Type B pancreatic cell (in vitro differentiated cells): ENCODE measurements around the gene CCZ1. TPM values are rescaled to one million over a fixed set of nuclear protein-coding genes. Genes with fewer than 3 reads are reported as not detected.
"Not testable (repeated sequence)": the region's sequence is repeated elsewhere in the genome, so short reads cannot be mapped to it uniquely, and the experiment has no call there.

Experiments
- DNase-seq: peaks from one replicate; pipeline ENCODE4 v3.0.0; 2021; ENCODE audit warnings: mixed read lengths; ENCODE audit not compliant: unreplicated experiment; ENCODE audit errors: extremely low spot score
- H3K27ac Mint-ChIP-seq: 2 replicates; pipeline ENCODE4 v1.8.0; 2021; ENCODE audit warnings: mild to moderate bottlenecking, mixed read lengths
- H3K27me3 Mint-ChIP-seq: 2 replicates; pipeline ENCODE4 v1.8.0; 2021; ENCODE audit warnings: mixed read lengths
- H3K36me3 Mint-ChIP-seq: 2 replicates; pipeline ENCODE4 v1.8.0; 2021; ENCODE audit warnings: mixed read lengths
- H3K4me1 Mint-ChIP-seq: one replicate; pipeline ENCODE4 v1.8.0; 2021; ENCODE audit warnings: mixed read lengths; ENCODE audit not compliant: unreplicated experiment
- H3K4me3 Mint-ChIP-seq: 2 replicates; pipeline ENCODE4 v1.8.0; 2021; ENCODE audit warnings: mild to moderate bottlenecking, mixed read lengths
- H3K9me3 Mint-ChIP-seq: 2 replicates; pipeline ENCODE4 v1.8.0; 2021; ENCODE audit warnings: mixed read lengths
- total RNA-seq: library from RNA; stranded (reverse); gene quantifications from 2 replicates; pipeline ENCODE4 v1.2.1, GENCODE V29; 2021; ENCODE audit warnings: low replicate concordance
- TF ChIP-seq, protein P1 (sequence below): fragments of 200-600 bp; sonication (generic); conservative IDR thresholded peaks from 2 replicates; pipeline ENCODE4 v1.5.0; 2021; ENCODE audit warnings: antibody characterized with exemption, mild to moderate bottlenecking

Gene CCZ1
- total RNA-seq, 1 donor from 2014 or later, result 82.6 TPM

DNA sequence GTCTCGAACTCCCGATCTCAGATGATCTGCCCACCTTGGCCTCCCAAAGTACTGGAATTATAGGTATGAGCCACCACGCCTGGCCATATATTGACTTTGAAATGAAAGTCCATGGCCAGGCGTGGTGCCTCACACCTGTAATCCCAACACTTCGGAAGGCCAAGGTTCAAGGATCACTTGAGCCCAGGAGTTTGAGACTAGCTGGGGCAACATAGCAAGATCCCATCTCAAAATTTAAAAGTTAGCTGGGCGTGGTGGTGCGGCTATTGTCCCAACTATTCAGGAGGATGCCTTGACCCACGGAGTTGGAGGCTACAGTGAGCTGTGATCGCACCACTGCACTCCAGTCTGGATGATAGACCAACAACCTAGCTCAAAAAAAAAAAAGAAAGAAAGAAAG is 6.0 kb upstream of the CCZ1 start:
- Mint-ChIP-seq H3K9me3 (no peaks in the 10 kb centered on the region), H3K27me3 (no peaks in the 10 kb centered on the region), H3K27ac (no peak overlapping the region), H3K4me1 (no peaks in the 10 kb centered on the region), H3K4me3 (no peak overlapping the region), H3K36me3 (no peaks in the 10 kb centered on the region)
- TF ChIP-seq, protein P1, sequence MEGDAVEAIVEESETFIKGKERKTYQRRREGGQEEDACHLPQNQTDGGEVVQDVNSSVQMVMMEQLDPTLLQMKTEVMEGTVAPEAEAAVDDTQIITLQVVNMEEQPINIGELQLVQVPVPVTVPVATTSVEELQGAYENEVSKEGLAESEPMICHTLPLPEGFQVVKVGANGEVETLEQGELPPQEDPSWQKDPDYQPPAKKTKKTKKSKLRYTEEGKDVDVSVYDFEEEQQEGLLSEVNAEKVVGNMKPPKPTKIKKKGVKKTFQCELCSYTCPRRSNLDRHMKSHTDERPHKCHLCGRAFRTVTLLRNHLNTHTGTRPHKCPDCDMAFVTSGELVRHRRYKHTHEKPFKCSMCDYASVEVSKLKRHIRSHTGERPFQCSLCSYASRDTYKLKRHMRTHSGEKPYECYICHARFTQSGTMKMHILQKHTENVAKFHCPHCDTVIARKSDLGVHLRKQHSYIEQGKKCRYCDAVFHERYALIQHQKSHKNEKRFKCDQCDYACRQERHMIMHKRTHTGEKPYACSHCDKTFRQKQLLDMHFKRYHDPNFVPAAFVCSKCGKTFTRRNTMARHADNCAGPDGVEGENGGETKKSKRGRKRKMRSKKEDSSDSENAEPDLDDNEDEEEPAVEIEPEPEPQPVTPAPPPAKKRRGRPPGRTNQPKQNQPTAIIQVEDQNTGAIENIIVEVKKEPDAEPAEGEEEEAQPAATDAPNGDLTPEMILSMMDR, result no peak
- no peak for DNase-seq

- not testable (repeated sequence) for H3K4me1 Mint-ChIP-seq, H3K36me3 Mint-ChIP-seq, DNase-seq, H3K9me3 Mint-ChIP-seq, H3K27me3 Mint-ChIP-seq
- H3K4me3 Mint-ChIP-seq, result peak overlapping the region; percentile 83
- peak overlapping the region; percentile 87 for H3K27ac Mint-ChIP-seq
These were observed 1.1 kb upstream of the CCZ1 start for GRCh38 chr7:5897369-5897919.

DNA sequence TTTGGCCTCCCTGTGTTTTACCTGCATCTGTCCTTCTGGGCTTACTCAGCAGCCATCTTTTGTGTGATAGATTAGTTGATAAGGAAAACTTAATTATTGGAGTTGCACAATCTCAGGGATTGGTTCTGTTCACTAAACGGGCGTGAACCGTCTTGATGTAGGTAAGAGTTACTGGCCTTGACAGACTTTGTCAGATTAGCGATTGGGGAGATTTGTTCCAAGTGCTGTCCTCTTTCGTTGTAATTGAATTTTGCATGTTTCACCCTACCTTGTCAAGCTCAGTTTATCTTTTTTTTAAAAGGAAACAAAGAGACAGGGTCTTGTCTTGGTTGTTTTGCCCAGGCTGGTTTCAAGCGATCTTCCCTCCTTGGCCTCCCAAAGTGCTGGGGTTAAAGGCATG is 4.5 kb downstream of the CCZ1 start:
- not testable (repeated sequence) for H3K27ac Mint-ChIP-seq, DNase-seq, H3K4me3 Mint-ChIP-seq, H3K4me1 Mint-ChIP-seq, H3K9me3 Mint-ChIP-seq, H3K36me3 Mint-ChIP-seq, H3K27me3 Mint-ChIP-seq

DNA sequence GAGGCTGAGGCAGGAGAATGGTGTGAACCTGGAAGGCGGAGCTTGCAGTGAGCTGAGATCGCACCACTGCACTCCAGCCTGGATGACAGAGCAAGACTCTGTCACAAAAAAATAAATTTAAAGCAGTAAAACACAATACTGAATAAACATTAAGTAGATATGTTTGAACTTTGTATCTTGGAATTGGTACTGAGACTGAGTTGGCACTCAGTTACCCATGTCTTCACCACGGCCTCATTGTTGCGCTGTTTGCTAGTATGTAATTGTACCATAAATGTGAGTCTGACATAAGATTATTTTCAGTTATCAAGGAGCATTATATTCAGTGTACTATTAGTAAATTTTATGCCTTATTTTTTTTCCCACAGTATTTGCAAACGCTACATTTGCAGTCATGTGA is 6.2 kb downstream of the CCZ1 start:
- H3K4me3 Mint-ChIP-seq, DNase-seq, H3K9me3 Mint-ChIP-seq, H3K27me3 Mint-ChIP-seq, H3K36me3 Mint-ChIP-seq, H3K27ac Mint-ChIP-seq, H3K4me1 Mint-ChIP-seq: not testable (repeated sequence)

GRCh38 chr7:5908835-5909234 is 10.3 kb downstream of the CCZ1 start:
- DNase-seq, H3K36me3 Mint-ChIP-seq, H3K27ac Mint-ChIP-seq, H3K4me3 Mint-ChIP-seq, H3K4me1 Mint-ChIP-seq, H3K9me3 Mint-ChIP-seq, H3K27me3 Mint-ChIP-seq: not testable (repeated sequence)

DNA sequence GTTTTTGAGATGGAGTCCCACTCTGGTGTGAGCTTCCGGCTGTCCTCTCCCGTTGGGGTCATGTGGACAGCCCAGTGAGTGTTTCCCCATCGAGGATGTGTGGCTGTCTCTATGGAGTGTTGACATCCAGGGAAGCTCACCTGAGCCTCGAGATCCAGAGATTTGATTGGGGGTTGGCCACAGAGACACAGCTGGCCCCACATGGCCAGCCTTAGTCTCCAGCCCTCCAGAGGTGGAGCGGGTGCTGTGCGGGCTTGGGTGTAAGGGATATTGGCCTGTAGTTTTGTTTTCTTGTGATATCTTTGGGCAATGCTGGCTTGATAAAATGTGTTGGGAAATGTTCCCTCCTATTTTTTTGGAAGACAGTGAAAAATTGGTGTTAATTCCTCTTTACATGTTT is 18.0 kb downstream of the CCZ1 start:
- not testable (repeated sequence) for DNase-seq, H3K27ac Mint-ChIP-seq, H3K9me3 Mint-ChIP-seq, H3K4me3 Mint-ChIP-seq, H3K27me3 Mint-ChIP-seq, H3K4me1 Mint-ChIP-seq, H3K36me3 Mint-ChIP-seq

DNA sequence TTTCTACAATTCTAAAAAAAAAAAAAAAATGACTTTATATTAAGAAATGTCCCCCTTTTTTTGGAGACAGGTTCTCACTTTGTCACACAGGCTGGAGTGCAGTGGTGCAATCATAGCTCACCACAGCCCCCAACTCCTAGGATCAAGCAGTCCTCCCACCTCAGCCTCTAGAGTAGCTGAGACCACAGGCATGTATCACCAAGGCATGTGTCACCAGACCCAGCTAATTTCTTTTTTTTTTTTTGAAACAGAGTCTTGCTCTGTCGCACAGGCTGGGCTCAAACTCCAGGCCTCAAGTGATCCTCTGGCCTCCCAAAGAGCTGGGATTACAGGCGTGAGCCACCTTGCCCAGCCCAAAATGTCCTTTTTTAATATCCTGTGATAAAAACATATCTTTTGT is 25.6 kb downstream of the CCZ1 start:
- H3K27me3 Mint-ChIP-seq, H3K4me1 Mint-ChIP-seq, H3K4me3 Mint-ChIP-seq, H3K36me3 Mint-ChIP-seq, H3K27ac Mint-ChIP-seq, H3K9me3 Mint-ChIP-seq, DNase-seq: not testable (repeated sequence)

DNA sequence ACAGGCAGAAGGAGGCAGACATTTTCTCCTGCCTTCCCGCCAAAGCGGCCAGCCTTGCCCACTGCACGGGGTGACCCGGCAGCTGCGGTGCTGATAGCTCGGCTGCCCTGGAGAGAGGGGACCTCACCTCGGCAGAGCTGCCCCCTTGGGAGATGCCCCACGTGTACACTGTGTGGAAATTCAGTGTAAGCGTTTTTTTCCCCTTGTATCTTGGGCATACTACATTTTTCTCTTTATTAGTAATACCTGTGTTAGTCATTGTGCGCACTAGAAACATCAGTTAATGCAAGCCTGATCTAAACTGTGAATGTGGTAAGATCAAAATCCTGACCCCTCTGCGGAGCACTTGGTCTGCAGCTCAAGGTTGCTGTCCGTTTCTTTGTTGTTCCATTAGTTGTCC is 26.1 kb downstream of the CCZ1 start:
- H3K27ac Mint-ChIP-seq, H3K36me3 Mint-ChIP-seq, H3K27me3 Mint-ChIP-seq: not testable (repeated sequence)

GRCh38 chr7:5926263-5926870 is 27.8 kb downstream of the CCZ1 start:
- H3K36me3 Mint-ChIP-seq, H3K4me3 Mint-ChIP-seq, H3K27ac Mint-ChIP-seq, H3K9me3 Mint-ChIP-seq, DNase-seq, H3K27me3 Mint-ChIP-seq, H3K4me1 Mint-ChIP-seq: not testable (repeated sequence)

More for the DNA sequence above, 26.1 kb downstream of the CCZ1 start:
- not testable (repeated sequence) for H3K4me1 Mint-ChIP-seq, DNase-seq, H3K4me3 Mint-ChIP-seq, H3K9me3 Mint-ChIP-seq

DNA sequence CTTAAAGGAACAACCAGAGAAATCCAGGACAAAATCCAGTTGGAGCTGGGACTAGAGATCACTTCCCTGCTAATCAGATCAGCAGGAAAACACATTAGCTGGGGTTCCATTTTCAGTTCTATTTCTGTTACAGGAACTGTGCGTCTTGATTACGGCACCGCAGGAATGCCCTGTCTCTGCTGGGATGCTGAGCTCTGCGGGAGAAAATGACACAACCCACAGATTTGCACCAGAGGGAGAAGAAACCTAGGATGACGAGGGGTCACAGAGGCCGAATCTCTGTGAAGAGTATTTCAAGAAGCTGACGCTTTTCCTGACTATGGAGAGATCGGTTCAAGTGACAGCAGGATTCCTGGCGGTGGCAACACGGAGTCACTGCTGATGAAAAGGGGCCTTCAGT is 31.8 kb downstream of the CCZ1 start:
- not testable (repeated sequence) for H3K27ac Mint-ChIP-seq, H3K9me3 Mint-ChIP-seq, DNase-seq, H3K4me1 Mint-ChIP-seq, H3K27me3 Mint-ChIP-seq, H3K4me3 Mint-ChIP-seq, H3K36me3 Mint-ChIP-seq

DNA sequence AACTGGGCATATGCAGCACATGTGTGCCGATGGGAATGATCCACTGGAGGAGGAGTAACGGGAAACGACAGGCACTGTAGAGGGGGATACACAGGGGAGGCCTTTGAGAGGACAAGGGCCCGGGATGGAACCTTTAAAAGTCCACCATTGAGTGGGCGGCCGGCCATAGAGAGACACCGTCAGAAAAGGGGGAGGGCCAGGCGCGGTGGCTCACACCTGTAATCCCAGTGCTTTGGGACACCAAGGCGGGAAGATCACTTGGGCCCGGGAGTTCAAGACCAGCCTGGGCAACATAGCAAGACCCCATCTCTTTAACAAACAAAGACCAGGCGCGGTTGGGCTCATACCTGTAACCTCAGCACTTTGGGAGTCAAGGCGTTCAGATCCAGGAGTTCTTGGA is 32.7 kb downstream of the CCZ1 start:
- not testable (repeated sequence) for H3K4me3 Mint-ChIP-seq, H3K36me3 Mint-ChIP-seq, H3K27me3 Mint-ChIP-seq, H3K4me1 Mint-ChIP-seq, H3K27ac Mint-ChIP-seq, DNase-seq, H3K9me3 Mint-ChIP-seq

- H3K4me3 Mint-ChIP-seq, H3K36me3 Mint-ChIP-seq, H3K4me1 Mint-ChIP-seq, H3K27ac Mint-ChIP-seq, H3K9me3 Mint-ChIP-seq, H3K27me3 Mint-ChIP-seq, DNase-seq: not testable (repeated sequence)
These were observed 33.5 kb downstream of the CCZ1 start for GRCh38 chr7:5931905-5932644.

GRCh38 chr7:5934945-5935450 is 36.5 kb downstream of the CCZ1 start:
- not testable (repeated sequence) for DNase-seq, H3K27me3 Mint-ChIP-seq, H3K9me3 Mint-ChIP-seq, H3K36me3 Mint-ChIP-seq, H3K4me3 Mint-ChIP-seq, H3K27ac Mint-ChIP-seq, H3K4me1 Mint-ChIP-seq
